VCaP (cell line): ENCODE data around the gene NUAK1.

Experiments used
- H3K27ac ChIP-seq: fragments of 450-650 bp; 2 replicates; pipeline ENCODE4 v1.5.1; 2017
- CTCF ChIP-seq: fragments of 450-650 bp; conservative IDR thresholded peaks from 2 replicates; pipeline ENCODE4 v1.5.1; 2017; ENCODE audit warnings: mild to moderate bottlenecking, moderate library complexity

NUAK1 gene

DNA sequence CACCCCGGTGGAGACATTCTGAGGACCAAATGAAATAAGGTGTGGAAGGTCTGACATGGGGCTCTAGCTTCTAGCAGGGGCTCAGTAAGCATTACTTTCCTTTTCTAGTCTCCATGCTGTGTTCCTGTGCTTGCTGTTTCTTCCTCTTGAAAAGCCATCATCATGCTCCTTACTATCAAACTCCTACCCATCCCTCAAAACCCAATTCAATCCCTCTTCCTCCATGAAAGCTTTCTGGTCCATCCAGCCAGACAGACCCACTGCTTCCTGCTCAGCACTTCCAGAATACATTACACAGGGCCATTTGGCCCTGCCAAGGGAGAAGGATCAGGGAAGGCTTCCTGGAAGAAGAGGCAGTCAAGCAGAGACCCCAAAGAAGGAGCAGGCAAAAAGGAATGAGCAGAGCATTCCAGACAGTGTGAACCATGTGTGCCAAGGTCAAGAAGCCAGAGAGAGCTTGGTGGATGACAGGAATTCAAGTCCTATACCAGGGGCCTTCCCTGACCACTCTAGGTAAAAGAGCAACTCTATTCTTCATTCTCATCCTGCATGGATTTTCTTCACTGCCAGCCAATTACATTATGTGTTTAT is 59.5 kb downstream of the NUAK1 start:
- TF ChIP-seq CTCF: no peak
- no peak overlapping the region for H3K27ac ChIP-seq

DNA sequence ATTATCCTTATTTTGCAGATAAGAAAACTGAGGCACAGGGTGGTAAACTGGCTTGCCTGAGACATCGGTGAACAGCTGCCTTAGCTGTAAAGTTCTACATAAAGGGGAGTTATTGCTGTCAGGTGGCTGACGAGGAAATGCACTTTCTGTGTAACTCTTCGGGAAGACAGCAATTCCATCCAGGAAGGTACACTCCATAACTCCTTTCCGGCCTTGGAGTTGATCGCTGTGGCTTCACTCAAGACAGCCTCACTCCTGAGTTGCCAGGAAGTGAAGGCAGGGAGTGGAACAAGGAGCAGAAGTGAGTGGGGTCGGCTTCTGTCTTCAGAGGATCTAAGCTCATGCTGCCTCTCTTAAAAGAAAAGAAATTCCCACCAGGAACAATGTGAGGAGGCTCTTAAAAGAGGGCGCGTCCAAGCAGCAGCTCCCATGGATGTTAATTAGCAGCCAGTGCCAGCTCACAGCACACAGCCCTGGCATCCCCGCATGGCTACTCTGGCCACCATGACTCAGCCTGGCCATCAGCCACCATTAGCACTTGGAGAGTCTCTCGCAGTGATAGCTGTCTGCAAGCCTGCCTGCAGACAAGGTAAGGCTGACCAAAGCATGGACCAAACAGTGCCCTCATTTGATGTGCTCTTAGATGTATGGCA is 60.3 kb downstream of the NUAK1 start:
- H3K27ac ChIP-seq: no peak overlapping the region
- TF ChIP-seq CTCF: no peak

GRCh38 chr12:106074706-106075392 is 63.9 kb downstream of the NUAK1 start:
- TF ChIP-seq CTCF: no peak
- no peak overlapping the region for H3K27ac ChIP-seq

DNA sequence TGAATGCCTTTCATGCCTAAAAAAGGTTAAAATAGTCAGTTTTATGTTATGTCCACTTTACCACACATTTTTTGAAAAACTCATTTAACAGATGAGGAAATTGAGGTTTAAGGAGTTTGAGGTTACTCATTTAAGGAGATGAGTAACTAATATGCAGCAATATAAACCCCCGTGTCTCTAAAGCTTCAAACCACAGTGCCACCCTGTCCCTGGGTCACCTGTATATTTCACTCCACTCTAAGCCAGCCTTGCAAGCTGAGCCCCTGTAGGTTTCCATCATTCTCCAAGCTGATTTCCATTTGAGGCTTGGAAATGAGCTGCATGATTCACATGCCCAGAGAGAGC is 64.4 kb downstream of the NUAK1 start:
- H3K27ac ChIP-seq: no peak overlapping the region
- TF ChIP-seq CTCF: no peak

DNA sequence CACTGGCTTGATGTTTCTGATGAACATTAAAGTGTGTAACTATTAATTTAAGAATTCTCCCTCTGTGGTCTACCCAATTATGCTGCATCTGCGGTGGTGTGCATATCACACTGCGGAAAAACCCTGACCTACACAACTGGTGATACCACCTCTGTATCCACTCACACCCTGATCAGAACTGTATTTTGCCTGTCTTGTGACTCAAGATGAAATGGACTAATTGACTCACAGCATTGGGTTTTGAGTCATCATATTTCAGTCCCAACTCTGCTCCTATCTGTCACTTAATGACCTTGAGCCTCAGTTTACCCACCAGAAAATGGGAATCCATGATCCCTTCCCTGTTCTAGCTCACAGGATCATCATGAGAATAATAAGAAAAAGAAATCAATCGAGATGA is 65.6 kb downstream of the NUAK1 start:
- no peak for TF ChIP-seq CTCF
- no peak overlapping the region for H3K27ac ChIP-seq

DNA sequence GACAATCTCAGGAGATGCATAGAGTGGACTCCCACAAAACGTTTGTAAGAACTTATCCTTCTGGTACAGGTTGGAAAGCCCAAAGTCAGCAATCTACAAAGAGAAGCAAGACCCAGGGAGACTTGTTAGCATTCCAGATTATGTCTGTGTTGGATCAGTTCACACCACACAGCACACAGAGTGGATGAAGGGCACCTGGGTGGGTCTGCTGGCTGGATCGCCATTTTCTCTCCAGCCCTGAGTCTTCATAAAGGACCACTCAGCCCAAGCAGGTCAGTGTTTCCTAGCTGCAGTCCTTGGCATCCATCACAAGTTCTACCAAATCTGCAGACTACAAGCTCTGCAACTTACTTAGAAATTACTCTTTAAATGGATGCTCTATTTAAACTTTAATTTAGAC is 66.0 kb downstream of the NUAK1 start:
- no peak for TF ChIP-seq CTCF

DNA sequence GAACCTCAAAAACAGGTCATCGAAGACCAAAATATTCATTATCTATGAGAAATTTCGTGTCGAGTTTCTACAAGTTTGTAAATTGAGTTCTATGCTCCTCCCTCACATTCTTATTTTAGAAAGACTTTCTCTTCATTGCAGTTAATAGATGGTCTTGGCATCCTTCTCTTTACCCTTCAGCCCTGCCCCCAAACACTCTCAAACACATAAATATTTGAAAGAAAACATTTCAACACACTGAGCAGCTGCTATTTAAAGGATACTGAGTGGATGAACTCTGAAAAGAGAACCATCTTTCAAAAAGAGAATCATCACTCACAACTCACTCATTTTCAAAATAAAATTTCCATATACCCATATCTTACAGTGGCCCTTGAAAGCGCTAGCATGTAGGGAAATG is 67.1 kb downstream of the NUAK1 start:
- no peak for TF ChIP-seq CTCF
- no peak overlapping the region for H3K27ac ChIP-seq

More for the DNA sequence above, 66.0 kb downstream of the NUAK1 start:
- no peak overlapping the region for H3K27ac ChIP-seq
